ENCODE measurements around the gene SLC35F2. TPM values are rescaled to one million over a fixed set of nuclear protein-coding genes. Genes with fewer than 3 reads are reported as not detected.

SLC35F2 gene
- total RNA-seq, 2 experiments from 2014 or later, result 24.5 to 25.5 TPM

GRCh38 chr11:107857550-107858216 lies 904 bp downstream of the SLC35F2 start:
- Mint-ChIP-seq H3K9me3 (ENCODE audit: low read depth) (no peaks in the 10 kb centered on the region), H3K4me3 (peak overlapping the region; percentile 92), H3K27ac (peak overlapping the region; percentile 91), H3K4me1 (peaks cover 31% of the 10 kb centered on the region), H3K27me3 (no peaks in the 10 kb centered on the region), H3K36me3 (ENCODE audit: low read depth) (peaks cover 19% of the 10 kb centered on the region)
- CTCF ChIA-PET, result no interaction called here
- POLR2A ChIA-PET, result no interaction called here
- intact Hi-C loops (cut with DNase I, micrococcal nuclease), result loop anchor here (1.0 to 5.0 kb wide), 8 partner anchors 17 to 365 kb away; partner anchors contain the start of genes ACAT1 (in 1 of the 2), ALKBH8 (in 1 of the 2), ATM (in 1 of the 2) and CUL5 (in 1 of the 2)
- DNase-seq (no peak), ATAC-seq (peak; percentile 1)

GRCh38 chr11:107856981-107857517 lies 1.5 kb downstream of the SLC35F2 start:
- ChIA-PET CTCF (no interaction called here), POLR2A (no interaction called here)
- ATAC-seq (no peak), DNase-seq (no peak)
- Mint-ChIP-seq H3K9me3 (ENCODE audit: low read depth) (no peaks in the 10 kb centered on the region), H3K27ac (peak overlapping the region; percentile 13), H3K27me3 (no peaks in the 10 kb centered on the region), H3K4me1 (peaks cover 31% of the 10 kb centered on the region), H3K36me3 (ENCODE audit: low read depth) (peaks cover 19% of the 10 kb centered on the region), H3K4me3 (peak overlapping the region; percentile 92)
- intact Hi-C loops (cut with DNase I, micrococcal nuclease), result loop anchor here (5.0 kb wide), 3 partner anchors 60 to 365 kb away; partner anchors contain the start of genes ACAT1 (in 1 of the 2), ATM (in 1 of the 2) and NPAT (in 1 of the 2)

- DNase-seq, result no peak
- CTCF ChIA-PET, result interaction anchor here (0.6 kb wide), 1 partner anchor 1336 kb away, joined by 4 read pairs; no protein-coding TSS in a partner anchor
- H3K4me3 Mint-ChIP-seq, result peak overlapping the region; percentile 92
These were observed 2.2 kb downstream of the SLC35F2 start for GRCh38 chr11:107856180-107856980.

GRCh38 chr11:107853070-107853469 lies 5.5 kb downstream of the SLC35F2 start:
- intact Hi-C loops (cut with DNase I, micrococcal nuclease), result no loop called here
- Mint-ChIP-seq H3K27me3 (no peaks in the 10 kb centered on the region), H3K4me3 (no peak overlapping the region), H3K9me3 (ENCODE audit: low read depth) (no peaks in the 10 kb centered on the region), H3K4me1 (peaks cover 42% of the 10 kb centered on the region), H3K36me3 (ENCODE audit: low read depth) (peaks cover 21% of the 10 kb centered on the region), H3K27ac (no peak overlapping the region)
- ChIA-PET POLR2A (no interaction called here), CTCF (interaction anchor here (0.9 to 1.2 kb wide), 2 partner anchors 13 to 1768 kb away, joined by 3 to 4 read pairs; no protein-coding TSS in a partner anchor)
- DNase-seq (no peak), ATAC-seq (no peak)

More at GRCh38 chr11:107856180-107856980, 2.2 kb downstream of the SLC35F2 start:
- Mint-ChIP-seq H3K9me3 (ENCODE audit: low read depth) (no peaks in the 10 kb centered on the region), H3K27me3 (no peaks in the 10 kb centered on the region), H3K27ac (peak overlapping the region; percentile 38), H3K4me1 (peaks cover 31% of the 10 kb centered on the region), H3K36me3 (ENCODE audit: low read depth) (peaks cover 21% of the 10 kb centered on the region)
- POLR2A ChIA-PET, result no interaction called here
- intact Hi-C loops (cut with DNase I, micrococcal nuclease), result loop anchor here (5.0 kb wide), 3 partner anchors 59 to 366 kb away; partner anchors contain the start of genes ACAT1 (in 1 of the 2), ATM (in 1 of the 2) and NPAT (in 1 of the 2)
- ATAC-seq, result no peak

- Mint-ChIP-seq H3K9me3 (ENCODE audit: low read depth) (no peaks in the 10 kb centered on the region), H3K27ac (peak overlapping the region; percentile 37), H3K36me3 (ENCODE audit: low read depth) (peaks cover 21% of the 10 kb centered on the region), H3K4me3 (no peak overlapping the region), H3K4me1 (peaks cover 43% of the 10 kb centered on the region), H3K27me3 (no peaks in the 10 kb centered on the region)
- ChIA-PET POLR2A (no interaction called here), CTCF (no interaction called here)
- intact Hi-C loops (cut with DNase I, micrococcal nuclease), result no loop called here
- DNase-seq, result no peak
- no peak for ATAC-seq
These were observed 6.8 kb downstream of the SLC35F2 start for GRCh38 chr11:107851704-107852310.

- ATAC-seq, result no peak
- Mint-ChIP-seq H3K4me1 (peaks cover 38% of the 10 kb centered on the region), H3K27ac (no peak overlapping the region), H3K9me3 (ENCODE audit: low read depth) (no peaks in the 10 kb centered on the region), H3K27me3 (no peaks in the 10 kb centered on the region), H3K4me3 (no peak overlapping the region), H3K36me3 (ENCODE audit: low read depth) (peaks cover 14% of the 10 kb centered on the region)
- DNase-seq, result no peak
- ChIA-PET POLR2A (no interaction called here), CTCF (no interaction called here)
- intact Hi-C loops (cut with DNase I, micrococcal nuclease), result loop anchor here in 1 of 2 experiments (10.0 kb wide), 1 partner anchor 375 kb away; the partner anchor contains the start of genes ATM and NPAT
These were observed 8.8 kb downstream of the SLC35F2 start for GRCh38 chr11:107849790-107850189.

- Mint-ChIP-seq H3K27me3 (no peaks in the 10 kb centered on the region), H3K4me3 (no peak overlapping the region), H3K36me3 (ENCODE audit: low read depth) (peaks cover 10% of the 10 kb centered on the region), H3K4me1 (peaks cover 39% of the 10 kb centered on the region), H3K27ac (no peak overlapping the region), H3K9me3 (ENCODE audit: low read depth) (no peaks in the 10 kb centered on the region)
- ChIA-PET POLR2A (no interaction called here), CTCF (interaction anchor here (1.2 kb wide), 1 partner anchor 12 kb away, joined by 3 read pairs; no protein-coding TSS in a partner anchor)
- ATAC-seq, result no peak
- intact Hi-C loops (cut with DNase I, micrococcal nuclease), result loop anchor here in 1 of 2 experiments (10.0 kb wide), 1 partner anchor 376 kb away; the partner anchor contains the start of genes ATM and NPAT
- DNase-seq, result no peak
These were observed 10.2 kb downstream of the SLC35F2 start for GRCh38 chr11:107848345-107848744.

- peak; percentile 38 for ATAC-seq
- ChIA-PET CTCF (interaction anchor here (0.8 kb wide), 1 partner anchor 21 kb away, joined by 5 read pairs; no protein-coding TSS in a partner anchor), POLR2A (interaction anchor here (0.6 kb wide), 1 partner anchor 45 kb away, joined by 7 read pairs; no protein-coding TSS in a partner anchor)
- no peak overlapping the region for H3K4me3 Mint-ChIP-seq
- intact Hi-C loops (cut with DNase I, micrococcal nuclease), result loop anchor here in 1 of 2 experiments (10.0 kb wide), 1 partner anchor 378 kb away; the partner anchor contains the start of genes ATM and NPAT
- H3K9me3 Mint-ChIP-seq (ENCODE audit: low read depth), result no peaks in the 10 kb centered on the region
- peaks cover 6% of the 10 kb centered on the region for H3K36me3 Mint-ChIP-seq (ENCODE audit: low read depth)
- DNase-seq, result no peak
- H3K4me1 Mint-ChIP-seq, result peaks cover 48% of the 10 kb centered on the region
- H3K27ac Mint-ChIP-seq, result peak overlapping the region; percentile 16
- H3K27me3 Mint-ChIP-seq, result no peaks in the 10 kb centered on the region
These were observed 11.4 kb downstream of the SLC35F2 start for GRCh38 chr11:107847184-107847583.

GRCh38 chr11:107844041-107844440 lies 14.5 kb downstream of the SLC35F2 start:
- DNase-seq, result peak; percentile 32
- Mint-ChIP-seq H3K9me3 (ENCODE audit: low read depth) (no peaks in the 10 kb centered on the region), H3K4me3 (no peak overlapping the region), H3K27ac (no peak overlapping the region), H3K36me3 (ENCODE audit: low read depth) (peaks cover 4% of the 10 kb centered on the region), H3K27me3 (no peaks in the 10 kb centered on the region), H3K4me1 (peaks cover 70% of the 10 kb centered on the region)
- no peak for ATAC-seq
- POLR2A ChIA-PET, result no interaction called here
- CTCF ChIA-PET, result interaction anchor here (0.6 kb wide), 1 partner anchor 10 kb away, joined by 3 read pairs; no protein-coding TSS in a partner anchor
- intact Hi-C loops (cut with DNase I, micrococcal nuclease), result loop anchor here (5.0 to 10.0 kb wide), 4 partner anchors 252 to 387 kb away; partner anchors contain the start of genes ATM (in 1 of the 2), CWF19L2 (in 1 of the 2), ELMOD1 (in 1 of the 2) and NPAT (in 1 of the 2)

GRCh38 chr11:107842412-107843100 lies 16.0 kb downstream of the SLC35F2 start:
- H3K9me3 Mint-ChIP-seq (ENCODE audit: low read depth), result no peaks in the 10 kb centered on the region
- intact Hi-C loops (cut with DNase I, micrococcal nuclease), result loop anchor here (5.0 to 10.0 kb wide), 4 partner anchors 250 to 385 kb away; partner anchors contain the start of genes ATM (in 1 of the 2), CWF19L2 (in 1 of the 2), ELMOD1 (in 1 of the 2) and NPAT (in 1 of the 2)
- peaks cover 4% of the 10 kb centered on the region for H3K36me3 Mint-ChIP-seq (ENCODE audit: low read depth)
- ATAC-seq (no peak), DNase-seq (no peak)
- no peak overlapping the region for H3K4me3 Mint-ChIP-seq
- H3K4me1 Mint-ChIP-seq, result peaks cover 64% of the 10 kb centered on the region
- no peaks in the 10 kb centered on the region for H3K27me3 Mint-ChIP-seq
- peak overlapping the region; percentile 5 for H3K27ac Mint-ChIP-seq
- ChIA-PET POLR2A (no interaction called here), CTCF (interaction anchor here (0.7 kb wide), 1 partner anchor 72 kb away, joined by 3 read pairs; no protein-coding TSS in a partner anchor)
